ENCODE measurements around the gene TIMP2.

- TF ChIP-seq CTCF (conservative IDR thresholded peaks at IDR 0.05; ENCODE audit: low read depth in 2 of 2) (no peak), POLR2AphosphoS5 (IDR thresholded peaks at IDR 0.05; ENCODE audit: low read depth) (no peak), EZH2 (IDR thresholded peaks at IDR 0.05; ENCODE audit: low read depth, unreplicated experiment) (no peak), JUNB (IDR thresholded peaks at IDR 0.05; ENCODE audit: unreplicated experiment) (no peak), ZNF462 (CRISPR knock-in tag; IDR thresholded peaks at IDR 0.05) (no peak), ETS1 (IDR thresholded peaks at IDR 0.05) (no peak)
Observed at GRCh38 chr17:78819402-78819801, 105.8 kb downstream of the TIMP2 start.

Data from GM23338 (cell line).